PFSK-1 (cell line): ENCODE results near the gene AOC2.

ENCODE experiments used
- FOXP2 ChIP-seq: optimal IDR thresholded peaks from 2 replicates; pipeline ENCODE3; 2011; ENCODE audit warnings: borderline replicate concordance, control low read depth, inconsistent platforms; ENCODE audit not compliant: insufficient read depth; ENCODE audit errors: extremely low read length, extremely low read depth
- POLR2AphosphoS5 ChIP-seq: IDR thresholded peaks from 2 replicates; pipeline ENCODE4 v1.6.1; 2012; ENCODE audit warnings: low read depth, mild to moderate bottlenecking, control low read depth, low read length, moderate library complexity
- REST ChIP-seq, 2 experiments: IDR thresholded peaks; 2 replicates each; pipeline versions ENCODE4 v1.6.1 to v1.8.0; 2011 to 2012; ENCODE audit warnings: low read depth in 2 of 2, low read length in 2 of 2, control low read depth in 1 of 2, inconsistent platforms in 1 of 2, mild to moderate bottlenecking in 1 of 2, moderate library complexity in 1 of 2; ENCODE audit not compliant: insufficient read depth in 1 of 2
- SIN3A ChIP-seq: IDR thresholded peaks from 2 replicates; pipeline ENCODE4 v1.6.1; 2012; ENCODE audit warnings: mild to moderate bottlenecking, low read length, moderate library complexity, borderline replicate concordance; ENCODE audit not compliant: insufficient read depth
- TAF1 ChIP-seq: IDR thresholded peaks from 2 replicates; pipeline ENCODE4 v1.6.1; 2012; ENCODE audit warnings: low read length, control low read depth, borderline replicate concordance; ENCODE audit not compliant: insufficient read depth

The AOC2 gene

GRCh38 chr17:42844761-42845555, 578 bp downstream of the AOC2 start:
- TF ChIP-seq REST (IDR thresholded peaks at IDR 0.05; ENCODE audit: insufficient read depth in 1 of 2, low read depth in 2 of 2, low read length in 2 of 2) (no peak), POLR2AphosphoS5 (no peak), TAF1 (no peak), FOXP2 (no peak), SIN3A (no peak)

DNA sequence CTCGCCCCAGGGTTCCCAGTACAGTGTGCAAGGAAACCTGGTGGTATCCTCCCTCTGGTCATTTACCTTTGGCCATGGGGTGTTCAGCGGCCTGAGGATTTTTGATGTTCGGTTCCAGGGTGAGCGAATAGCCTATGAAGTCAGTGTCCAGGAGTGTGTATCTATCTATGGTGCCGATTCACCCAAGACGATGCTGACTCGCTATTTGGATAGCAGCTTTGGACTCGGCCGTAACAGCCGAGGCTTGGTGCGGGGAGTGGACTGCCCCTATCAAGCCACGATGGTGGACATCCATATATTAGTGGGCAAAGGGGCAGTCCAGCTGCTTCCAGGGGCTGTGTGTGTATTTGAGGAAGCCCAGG, 1.2 kb downstream of the AOC2 start:
- TF ChIP-seq SIN3A (no peak), REST (IDR thresholded peaks at IDR 0.05; ENCODE audit: insufficient read depth in 1 of 2, low read depth in 2 of 2, low read length in 2 of 2) (no peak), FOXP2 (no peak), POLR2AphosphoS5 (no peak), TAF1 (no peak)

DNA sequence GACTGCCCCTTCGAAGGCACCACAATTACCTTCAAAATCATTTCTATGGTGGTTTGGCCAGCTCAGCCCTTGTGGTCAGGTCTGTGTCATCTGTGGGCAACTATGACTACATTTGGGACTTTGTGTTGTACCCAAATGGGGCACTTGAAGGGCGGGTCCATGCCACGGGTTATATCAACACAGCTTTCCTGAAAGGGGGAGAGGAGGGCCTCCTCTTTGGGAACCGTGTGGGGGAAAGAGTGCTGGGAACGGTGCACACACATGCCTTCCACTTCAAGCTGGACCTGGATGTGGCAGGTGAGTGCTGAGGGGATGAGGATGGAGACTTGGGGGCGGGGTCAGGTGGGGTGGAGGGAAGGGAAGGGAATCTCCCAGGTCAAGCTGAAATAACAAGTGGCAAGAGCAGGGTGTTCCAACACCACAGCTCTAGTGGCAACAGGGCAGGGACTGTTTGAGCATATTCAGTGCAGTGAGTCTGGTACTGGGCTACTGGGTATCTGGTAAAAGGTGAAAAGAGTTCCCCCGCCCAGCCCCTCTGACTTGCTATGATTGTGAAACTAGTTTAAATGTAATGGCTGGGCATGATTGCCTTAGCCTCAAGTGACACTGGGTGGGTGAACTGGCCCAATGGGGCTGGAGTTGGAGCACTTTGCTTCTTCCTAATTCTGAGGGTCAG, 1.7 kb downstream of the AOC2 start:
- TF ChIP-seq REST (IDR thresholded peaks at IDR 0.05; ENCODE audit: insufficient read depth in 1 of 2, low read depth in 2 of 2, low read length in 2 of 2), result no peak
- TF ChIP-seq TAF1, result no peak
- TF ChIP-seq POLR2AphosphoS5, result no peak
- TF ChIP-seq SIN3A, result no peak
- TF ChIP-seq FOXP2, result no peak

- no peak for TF ChIP-seq TAF1
- TF ChIP-seq POLR2AphosphoS5, result peak; percentile 62
Measured at GRCh38 chr17:42846594-42847280, 2.4 kb downstream of the AOC2 start.

DNA sequence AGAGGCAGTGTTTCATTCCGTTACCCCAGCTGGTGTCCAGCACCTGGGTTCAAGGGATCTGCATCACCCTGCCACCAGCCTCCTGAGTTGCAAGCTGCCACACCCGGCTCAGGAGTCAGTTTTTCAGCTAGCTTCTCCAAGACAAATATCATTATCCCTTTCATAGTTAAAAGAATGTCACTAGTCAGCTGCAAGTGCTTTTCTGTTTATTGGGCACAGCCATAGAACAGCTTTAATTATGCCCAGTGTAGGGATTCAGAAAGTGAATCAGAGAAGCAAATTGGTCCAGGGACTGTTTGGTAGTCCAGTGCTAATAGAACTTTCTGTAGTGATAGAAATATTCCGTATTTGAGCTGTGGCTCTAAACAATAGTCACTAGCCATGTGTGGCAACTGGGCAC, 3.7 kb downstream of the AOC2 start:
- no peak for TF ChIP-seq FOXP2
- no peak for TF ChIP-seq TAF1
- TF ChIP-seq SIN3A, result no peak
- TF ChIP-seq REST (IDR thresholded peaks at IDR 0.05; ENCODE audit: insufficient read depth in 1 of 2, low read depth in 2 of 2, low read length in 2 of 2), result no peak
- no peak for TF ChIP-seq POLR2AphosphoS5
